ACC112 (cell line): ENCODE data around the gene IL20.

Experiments used
- H2AFZ ChIP-seq: fragments of 200-600 bp; sonication (generic); one replicate; pipeline ENCODE4 v1.6.0; 2017; ENCODE audit warnings: antibody characterized with exemption, low read length; ENCODE audit not compliant: unreplicated experiment
- H3K27ac ChIP-seq: fragments of 200-600 bp; sonication (generic); 2 replicates; pipeline ENCODE4 v1.5.1; 2014; ENCODE audit warnings: low read depth, mild to moderate bottlenecking, antibody characterized with exemption, low read length, moderate library complexity
- H3K27me3 ChIP-seq: fragments of 200-600 bp; sonication (generic); 2 replicates; pipeline ENCODE4 v1.6.1; 2014; ENCODE audit warnings: mild to moderate bottlenecking, antibody characterized with exemption, low read length, moderate library complexity, mixed read lengths; ENCODE audit not compliant: insufficient read depth
- H3K36me3 ChIP-seq: fragments of 200-600 bp; sonication (generic); 2 replicates; pipeline ENCODE4 v1.6.1; 2016; ENCODE audit warnings: mild to moderate bottlenecking, antibody characterized with exemption, low read length, moderate library complexity, mixed read lengths; ENCODE audit not compliant: insufficient read depth
- H3K4me1 ChIP-seq: fragments of 200-600 bp; sonication (generic); one replicate; pipeline ENCODE4 v1.6.1; 2016; ENCODE audit warnings: low read length, mixed read lengths; ENCODE audit not compliant: insufficient read depth, unreplicated experiment, control insufficient read depth
- H3K4me3 ChIP-seq: fragments of 200-600 bp; sonication (generic); 2 replicates; pipeline ENCODE4 v1.5.1; 2014; ENCODE audit warnings: mild to moderate bottlenecking, low read depth, low read length
- H3K79me2 ChIP-seq: fragments of 200-600 bp; sonication (generic); one replicate; pipeline ENCODE4 v1.6.0; 2016; ENCODE audit warnings: low read length; ENCODE audit not compliant: control insufficient read depth, unreplicated experiment, insufficient read depth

Gene IL20

DNA sequence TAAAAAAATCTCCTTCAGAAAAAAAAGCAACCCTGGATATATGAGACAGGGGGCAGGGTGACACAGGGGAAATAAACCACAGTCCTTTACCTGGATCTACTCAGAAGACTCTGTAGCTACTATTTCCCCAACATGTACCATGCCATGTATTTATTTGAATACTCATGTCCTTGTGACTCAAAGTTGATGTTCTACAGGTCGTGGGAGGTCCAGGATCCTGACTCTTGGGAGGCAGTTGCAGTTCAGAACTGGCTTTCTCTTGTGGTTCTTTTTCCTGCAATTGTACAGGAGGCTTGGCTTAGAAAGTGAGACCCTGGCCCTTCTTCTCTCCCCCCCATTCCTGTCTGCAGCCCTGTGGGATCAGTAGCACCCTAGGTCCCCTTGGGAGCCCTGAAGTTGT, 26.0 kb downstream of the IL20 start:
- peaks cover 68% of the 10 kb centered on the region for H3K4me1 ChIP-seq
- peak overlapping the region; percentile 94 for H3K27ac ChIP-seq
- no peak overlapping the region for H3K4me3 ChIP-seq
- no peaks in the 10 kb centered on the region for H3K27me3 ChIP-seq
- H2AFZ ChIP-seq: no peak overlapping the region
- H3K36me3 ChIP-seq: no peaks in the 10 kb centered on the region
- H3K79me2 ChIP-seq: no peaks in the 10 kb centered on the region

GRCh38 chr1:206892351-206892984, 27.0 kb downstream of the IL20 start:
- peaks cover 73% of the 10 kb centered on the region for H3K4me1 ChIP-seq
- no peaks in the 10 kb centered on the region for H3K27me3 ChIP-seq
- H3K79me2 ChIP-seq: no peaks in the 10 kb centered on the region
- H3K4me3 ChIP-seq: no peak overlapping the region; the same call in 1 of the 2 replicates
- H3K27ac ChIP-seq: peak overlapping the region; percentile 94
- no peaks in the 10 kb centered on the region for H3K36me3 ChIP-seq
- H2AFZ ChIP-seq: no peak overlapping the region

DNA sequence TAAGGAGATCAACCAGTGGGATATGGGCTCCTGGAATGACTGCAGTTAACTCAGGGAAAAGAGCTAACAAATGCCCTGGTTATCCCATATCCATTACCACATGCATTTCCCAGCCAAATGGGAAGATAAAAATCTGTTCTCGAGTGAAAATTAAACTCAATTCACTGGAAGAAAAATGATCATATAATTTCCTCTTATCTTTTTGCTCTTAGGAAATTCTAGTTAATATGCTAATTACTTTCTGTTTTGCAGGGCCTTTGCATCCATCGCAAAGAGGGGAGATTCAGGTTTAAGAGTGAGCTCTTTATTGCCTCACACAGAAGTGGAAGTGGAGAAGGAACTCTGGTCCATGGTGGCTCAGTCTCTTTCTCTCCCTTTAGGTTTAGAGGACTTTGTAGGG, 28.0 kb downstream of the IL20 start:
- peak overlapping the region; percentile 37 for H2AFZ ChIP-seq
- H3K4me1 ChIP-seq: peaks cover 73% of the 10 kb centered on the region
- H3K79me2 ChIP-seq: no peaks in the 10 kb centered on the region
- no peak overlapping the region for H3K4me3 ChIP-seq
- no peaks in the 10 kb centered on the region for H3K36me3 ChIP-seq
- H3K27ac ChIP-seq: peak overlapping the region; percentile 94
- no peaks in the 10 kb centered on the region for H3K27me3 ChIP-seq

- Histone ChIP-seq H3K36me3 (no peaks in the 10 kb centered on the region), H2AFZ (no peak overlapping the region), H3K27me3 (no peaks in the 10 kb centered on the region), H3K4me3 (no peak overlapping the region), H3K27ac (peak overlapping the region; percentile 34), H3K79me2 (no peaks in the 10 kb centered on the region), H3K4me1 (peaks cover 81% of the 10 kb centered on the region)
Observed at GRCh38 chr1:206895325-206895724, 29.9 kb downstream of the IL20 start.

GRCh38 chr1:206895837-206896242, 30.4 kb downstream of the IL20 start:
- peak overlapping the region; percentile 34 for H3K27ac ChIP-seq
- H3K4me1 ChIP-seq: peaks cover 76% of the 10 kb centered on the region
- no peaks in the 10 kb centered on the region for H3K36me3 ChIP-seq
- no peaks in the 10 kb centered on the region for H3K27me3 ChIP-seq
- no peak overlapping the region for H2AFZ ChIP-seq
- no peak overlapping the region for H3K4me3 ChIP-seq
- H3K79me2 ChIP-seq: no peaks in the 10 kb centered on the region

DNA sequence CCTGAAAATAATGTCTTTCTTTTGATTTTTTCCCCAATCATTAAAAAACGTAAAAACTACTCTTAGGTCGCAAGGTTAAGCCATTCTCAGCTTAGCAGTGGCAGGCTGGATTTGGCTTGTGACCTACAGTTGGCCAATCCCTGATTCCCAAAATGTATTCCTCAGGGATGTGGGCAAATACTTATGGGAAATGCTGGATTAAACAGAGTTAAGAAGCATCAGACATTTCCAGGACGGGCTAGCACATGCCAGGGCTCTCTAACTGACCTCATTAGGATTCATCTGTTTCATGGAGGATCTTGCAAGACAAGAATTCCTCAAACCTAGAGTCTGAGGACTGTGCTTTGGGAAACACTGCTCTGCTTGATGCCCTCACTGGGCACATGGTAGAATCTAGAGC, 30.8 kb downstream of the IL20 start:
- H3K79me2 ChIP-seq: no peaks in the 10 kb centered on the region
- no peak overlapping the region for H3K4me3 ChIP-seq
- no peaks in the 10 kb centered on the region for H3K27me3 ChIP-seq
- peaks cover 72% of the 10 kb centered on the region for H3K4me1 ChIP-seq
- peak overlapping the region; percentile 51; the same call in 1 of the 2 replicates for H3K27ac ChIP-seq
- H2AFZ ChIP-seq: no peak overlapping the region
- H3K36me3 ChIP-seq: no peaks in the 10 kb centered on the region

- H2AFZ ChIP-seq: peak within 1 kb of the TSS; percentile 80
- no peaks in the 10 kb centered on the region for H3K79me2 ChIP-seq
- H3K27me3 ChIP-seq: no peaks in the 10 kb centered on the region
- H3K4me1 ChIP-seq: peaks cover 63% of the 10 kb centered on the region
- peak within 1 kb of the TSS; percentile 73 for H3K27ac ChIP-seq
- H3K4me3 ChIP-seq: no peak within 1 kb of the TSS
- H3K36me3 ChIP-seq: no peaks in the 10 kb centered on the region
Observed at GRCh38 chr1:206897175-206897574, 31.8 kb downstream of the IL20 start, which contains the start of gene IL24. Gene IL24 (plus strand): TSS chr1:206897443. CDS start chr1:206897833, 390 bp downstream.

GRCh38 chr1:206898089-206898914, 32.9 kb downstream of the IL20 start:
- no peak overlapping the region for H3K4me3 ChIP-seq
- H3K79me2 ChIP-seq: no peaks in the 10 kb centered on the region
- peak overlapping the region; percentile 80 for H2AFZ ChIP-seq
- peaks cover 55% of the 10 kb centered on the region for H3K4me1 ChIP-seq
- no peaks in the 10 kb centered on the region for H3K27me3 ChIP-seq
- H3K36me3 ChIP-seq: no peaks in the 10 kb centered on the region
- H3K27ac ChIP-seq: peak overlapping the region; percentile 73

- no peak overlapping the region for H3K4me3 ChIP-seq
- peak overlapping the region; percentile 73 for H3K27ac ChIP-seq
- H3K27me3 ChIP-seq: no peaks in the 10 kb centered on the region
- no peak overlapping the region for H2AFZ ChIP-seq
- H3K4me1 ChIP-seq: peaks cover 56% of the 10 kb centered on the region
- H3K79me2 ChIP-seq: no peaks in the 10 kb centered on the region
- H3K36me3 ChIP-seq: no peaks in the 10 kb centered on the region
Observed at GRCh38 chr1:206898915-206899431, 33.5 kb downstream of the IL20 start.

DNA sequence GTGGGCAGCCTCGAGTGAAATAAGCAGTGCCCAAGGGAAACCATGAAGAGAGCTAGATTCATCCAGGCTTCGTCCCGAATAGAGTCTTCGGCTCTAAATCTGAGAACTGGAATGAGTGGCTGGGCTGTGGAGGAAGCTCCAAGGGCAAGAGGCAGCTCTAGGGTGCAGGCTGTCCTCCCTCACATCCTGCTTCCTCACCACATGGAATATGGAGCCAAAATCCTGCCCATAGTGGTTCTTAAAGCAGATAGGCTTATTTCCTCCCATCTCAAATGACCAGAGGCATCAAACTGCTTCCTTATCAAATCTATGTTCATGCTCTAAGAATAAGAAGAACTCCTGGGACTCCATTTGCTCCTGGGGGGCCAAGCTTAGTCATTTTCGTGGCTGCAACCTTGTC, 34.3 kb downstream of the IL20 start:
- Histone ChIP-seq H3K4me3 (no peak overlapping the region), H3K36me3 (no peaks in the 10 kb centered on the region), H3K4me1 (peaks cover 63% of the 10 kb centered on the region), H3K27ac (no peak overlapping the region), H2AFZ (no peak overlapping the region), H3K27me3 (no peaks in the 10 kb centered on the region), H3K79me2 (no peaks in the 10 kb centered on the region)
